ENCODE data around the gene VGLL4.
"Not testable (repeated sequence)": the region's sequence is repeated elsewhere in the genome, so short reads cannot be mapped to it uniquely, and the experiment has no call there.

Gene VGLL4

DNA sequence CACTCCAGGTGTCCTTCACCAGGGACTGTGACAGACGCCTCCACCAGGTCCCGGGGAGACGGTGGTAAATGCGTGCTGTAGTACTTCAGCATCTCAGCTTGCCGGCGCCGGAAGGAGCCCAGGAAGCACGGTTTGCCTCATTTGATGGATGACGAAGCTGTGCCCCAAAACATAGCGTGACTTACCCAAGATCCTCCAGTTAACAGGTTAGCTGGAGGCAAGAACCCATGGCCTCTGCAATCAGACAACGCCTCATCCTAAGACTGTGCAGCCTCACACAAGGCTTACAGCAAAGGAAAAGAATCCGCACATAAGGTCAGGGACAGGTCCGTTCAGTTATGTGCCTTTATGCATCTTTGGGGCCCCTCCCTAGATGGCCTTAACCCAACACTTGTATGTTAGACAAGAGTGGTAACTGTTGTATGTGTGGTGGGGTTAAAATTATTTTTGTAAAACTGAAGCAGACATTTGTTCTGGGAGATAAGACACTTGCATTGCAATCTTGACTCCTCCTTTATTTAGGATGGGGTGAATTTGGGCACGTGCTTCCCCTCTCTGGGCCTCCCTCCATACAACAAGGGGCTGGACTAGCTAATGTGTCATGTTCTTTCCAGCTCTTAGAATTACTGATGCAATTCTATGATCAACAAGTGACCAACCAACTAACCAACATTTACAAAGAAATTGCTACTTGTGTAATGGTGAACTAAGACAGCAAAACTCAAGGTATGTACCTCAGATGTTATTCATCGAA lies 39.4 kb downstream of the VGLL4 start:
- DNase-seq, result no peak

- DNase-seq, result no peak
These were observed 40.1 kb downstream of the VGLL4 start for GRCh38 chr3:11603628-11604027.

- no peak for DNase-seq
These were observed 40.7 kb downstream of the VGLL4 start for GRCh38 chr3:11602886-11603527.

DNA sequence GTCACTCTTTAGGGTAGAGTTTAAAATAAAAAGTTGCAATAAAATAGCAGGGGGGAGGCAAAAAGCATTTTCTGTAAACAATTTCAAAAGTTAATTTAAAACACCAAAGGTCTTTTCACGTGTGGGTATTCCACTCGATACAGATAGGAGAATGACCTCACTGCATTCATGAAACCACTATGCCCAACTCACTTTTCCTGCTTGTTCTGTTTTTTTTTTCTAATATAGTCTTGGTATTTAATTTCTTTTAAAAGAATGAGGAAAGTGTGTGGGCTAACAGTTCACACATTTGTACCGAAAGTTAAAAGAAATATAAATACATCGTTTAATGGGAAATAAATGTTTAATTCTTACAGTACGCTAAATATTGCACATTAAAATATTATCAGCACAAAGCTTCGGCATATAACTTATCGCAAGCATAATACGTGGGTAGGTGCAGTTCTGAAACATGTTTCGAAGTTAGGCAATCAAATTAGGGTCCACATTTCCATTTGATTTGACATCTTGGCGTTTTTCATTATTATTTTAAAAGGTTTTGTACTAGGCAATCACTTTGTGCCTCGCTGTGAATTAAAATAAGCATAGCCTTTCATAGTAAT lies 41.4 kb downstream of the VGLL4 start:
- DNase-seq, result no peak

GRCh38 chr3:11601446-11602238 lies 42.1 kb downstream of the VGLL4 start:
- no peak for DNase-seq

DNA sequence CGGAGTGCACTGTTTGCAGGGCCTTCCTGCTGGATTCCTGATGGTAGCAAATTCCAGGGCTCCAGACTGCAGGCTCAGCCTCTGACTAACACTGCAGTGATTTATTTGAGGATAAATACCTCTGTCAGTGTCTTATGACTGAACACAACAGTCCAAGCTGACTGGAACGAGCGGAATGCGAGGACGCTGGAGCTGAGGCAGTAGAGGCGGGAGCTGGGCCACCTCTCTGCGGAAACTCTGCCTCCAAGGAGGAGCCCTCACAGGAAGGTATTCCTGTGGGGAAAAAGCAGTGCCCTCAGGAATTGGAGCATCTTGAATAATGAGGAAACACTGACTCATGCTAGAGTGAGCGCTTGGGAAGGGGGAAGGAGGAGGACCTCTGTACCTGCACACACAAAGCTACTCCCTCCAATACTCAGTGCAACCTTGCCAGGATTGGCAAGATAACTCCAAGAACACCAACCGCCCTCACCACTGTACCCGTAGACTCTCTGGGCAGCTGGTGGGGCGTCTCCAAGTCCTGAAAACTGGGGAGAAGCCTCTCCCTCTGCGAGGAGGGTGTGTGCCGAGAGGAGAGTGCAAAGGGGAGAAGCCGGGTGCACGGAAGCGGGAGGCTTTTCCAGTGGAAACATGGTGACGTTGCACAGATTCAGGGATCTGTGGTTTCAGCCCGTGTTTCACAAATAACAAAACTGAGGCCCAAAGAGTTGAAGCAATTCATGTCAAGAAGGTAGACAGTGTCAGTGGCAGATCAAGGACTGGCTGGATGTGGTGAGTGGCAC lies 43.0 kb downstream of the VGLL4 start:
- DNase-seq, result no peak

GRCh38 chr3:11596387-11596786 lies 47.3 kb downstream of the VGLL4 start:
- no peak for DNase-seq

DNA sequence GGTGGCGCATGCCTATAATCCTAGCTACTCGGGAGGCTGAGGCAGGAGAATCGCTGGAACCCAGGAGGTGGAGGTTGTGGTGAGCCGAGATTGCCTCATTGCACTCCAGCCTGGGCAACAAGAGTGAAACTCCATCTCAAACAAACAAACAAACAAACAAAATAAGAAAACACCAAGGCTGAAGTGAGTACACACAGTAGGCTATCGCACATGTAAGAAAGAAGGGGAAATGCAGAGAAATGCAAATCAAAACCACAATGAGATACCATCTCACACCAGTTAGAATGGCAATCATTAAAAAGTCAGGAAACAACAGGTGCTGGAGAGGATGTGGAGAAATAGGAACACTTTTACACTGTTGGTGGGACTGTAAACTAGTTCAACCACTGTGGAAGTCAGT lies 48.7 kb downstream of the VGLL4 start:
- not testable (repeated sequence) for DNase-seq

DNA sequence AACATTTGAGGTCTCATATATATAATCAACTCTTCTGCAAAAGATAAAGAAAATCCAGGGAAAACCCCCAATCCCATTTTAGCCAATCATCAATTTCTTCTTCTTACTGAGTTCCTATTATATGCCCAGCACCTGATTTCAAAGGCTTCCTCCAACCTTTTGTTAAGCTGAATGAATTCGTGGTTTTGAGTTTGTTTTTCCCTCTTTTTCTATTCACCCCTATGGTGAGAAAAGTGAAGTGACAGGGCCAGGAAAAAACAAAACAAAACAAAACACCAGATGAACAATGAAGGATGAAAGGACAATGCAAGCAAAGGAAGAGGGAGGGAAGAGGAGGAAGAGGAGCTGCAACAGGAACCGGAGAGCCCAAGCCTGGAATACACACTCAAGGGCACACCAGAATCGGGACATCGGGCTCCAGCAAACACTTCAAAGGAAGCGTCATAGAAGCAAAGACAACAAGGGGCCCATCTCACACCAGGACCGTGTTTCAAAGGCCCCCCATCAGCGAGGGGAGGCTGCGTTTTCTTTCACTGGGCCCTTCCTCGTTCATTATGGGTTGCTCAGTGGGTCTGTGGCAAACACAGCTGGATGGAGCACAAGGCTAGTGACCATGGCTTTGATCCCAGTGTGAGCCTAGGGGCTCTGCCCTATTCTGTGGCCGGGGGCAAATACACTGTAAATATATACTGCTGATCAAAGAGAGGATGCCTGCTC lies 50.2 kb downstream of the VGLL4 start:
- no peak for DNase-seq

GRCh38 chr3:11592445-11593298 lies 51.0 kb downstream of the VGLL4 start:
- no peak for DNase-seq

DNA sequence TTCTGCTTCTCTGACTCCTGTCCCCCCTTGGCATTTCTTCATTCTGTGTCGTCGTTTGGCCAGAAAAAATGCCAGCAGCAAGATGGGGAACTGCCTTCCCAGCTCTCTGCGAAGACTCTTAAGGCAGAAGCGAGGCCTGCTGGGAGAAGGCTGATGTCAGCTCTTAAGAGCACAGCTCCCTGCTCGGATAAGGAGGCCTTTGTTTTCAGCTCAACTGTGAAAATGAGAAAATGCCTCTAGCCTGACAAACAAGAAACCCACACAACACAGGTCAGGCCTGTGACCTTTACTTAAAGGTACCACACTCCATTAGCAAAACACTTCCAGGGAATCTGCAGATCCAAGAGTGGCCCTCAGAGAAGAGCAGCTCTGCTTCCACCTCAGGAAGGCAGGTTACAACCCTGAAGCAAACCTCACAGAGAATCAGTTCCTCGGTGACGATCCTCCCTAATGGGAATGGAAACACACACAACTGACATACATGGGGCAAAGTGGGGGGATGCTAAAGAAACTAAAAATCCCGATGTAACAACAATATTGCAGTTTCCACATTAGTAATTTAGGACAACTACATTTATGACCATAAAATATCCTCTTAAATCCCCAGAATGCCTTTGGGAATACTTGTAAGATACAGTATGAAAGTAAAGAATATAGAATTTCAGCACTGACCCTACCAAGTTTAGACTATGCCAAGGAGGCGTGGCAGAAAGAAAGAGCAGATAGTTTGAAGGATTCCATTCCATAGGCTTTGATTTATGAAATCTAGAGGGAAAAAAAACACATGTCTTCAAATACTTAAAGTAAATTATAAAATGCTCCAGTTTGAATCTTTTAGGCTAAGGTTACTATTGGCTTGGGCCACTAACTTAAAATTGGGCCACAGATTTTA lies 52.1 kb downstream of the VGLL4 start:
- DNase-seq, result no peak

- DNase-seq, result no peak
These were observed 52.7 kb downstream of the VGLL4 start for GRCh38 chr3:11591002-11591355.

GRCh38 chr3:11589706-11590105 lies 54.0 kb downstream of the VGLL4 start:
- no peak for DNase-seq

DNA sequence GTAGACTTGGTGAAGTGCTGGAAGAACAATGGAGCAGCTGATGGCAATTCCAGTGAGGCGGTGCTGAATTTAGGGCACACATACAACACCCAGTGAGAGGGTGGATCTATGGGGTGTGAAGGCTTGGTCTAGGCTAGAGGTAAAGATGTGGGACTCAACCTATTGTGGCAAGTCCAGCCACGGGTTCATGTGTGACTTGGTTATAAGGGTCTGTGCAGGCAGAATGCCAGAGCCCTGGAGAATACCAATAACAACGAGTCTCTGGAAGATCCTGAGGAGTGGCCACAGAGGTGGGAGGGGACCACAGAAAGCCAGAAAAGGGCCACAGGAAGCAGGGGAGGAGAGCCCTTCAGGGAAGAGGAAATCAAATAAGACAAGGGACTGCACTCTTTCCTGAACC lies 55.0 kb downstream of the VGLL4 start:
- no peak for DNase-seq

GRCh38 chr3:11588338-11588737 lies 55.4 kb downstream of the VGLL4 start:
- no peak for DNase-seq

- DNase-seq, result no peak
These were observed 55.9 kb downstream of the VGLL4 start for GRCh38 chr3:11587766-11588165.

DNA sequence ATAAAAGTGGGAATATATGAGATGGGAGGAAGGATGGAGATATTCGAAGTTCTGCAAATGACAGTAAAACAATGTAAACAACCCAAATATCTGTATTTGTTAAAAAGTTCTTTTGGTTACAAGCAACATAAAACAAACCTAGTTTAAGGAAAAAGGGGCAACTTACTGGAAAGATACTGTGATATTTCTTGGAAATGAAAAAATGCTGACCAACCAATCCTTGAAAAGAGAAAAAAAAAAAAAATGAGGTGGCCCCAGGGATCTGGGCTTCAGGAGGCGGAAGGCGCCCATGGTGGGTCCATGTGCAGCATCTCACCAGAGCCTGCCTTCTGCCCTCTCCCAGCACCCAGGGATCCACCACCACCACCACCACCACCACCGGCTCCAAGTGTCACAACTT lies 59.1 kb downstream of the VGLL4 start:
- DNase-seq, result no peak

- DNase-seq, result no peak
These were observed 60.1 kb downstream of the VGLL4 start for GRCh38 chr3:11583638-11584046.

DNA sequence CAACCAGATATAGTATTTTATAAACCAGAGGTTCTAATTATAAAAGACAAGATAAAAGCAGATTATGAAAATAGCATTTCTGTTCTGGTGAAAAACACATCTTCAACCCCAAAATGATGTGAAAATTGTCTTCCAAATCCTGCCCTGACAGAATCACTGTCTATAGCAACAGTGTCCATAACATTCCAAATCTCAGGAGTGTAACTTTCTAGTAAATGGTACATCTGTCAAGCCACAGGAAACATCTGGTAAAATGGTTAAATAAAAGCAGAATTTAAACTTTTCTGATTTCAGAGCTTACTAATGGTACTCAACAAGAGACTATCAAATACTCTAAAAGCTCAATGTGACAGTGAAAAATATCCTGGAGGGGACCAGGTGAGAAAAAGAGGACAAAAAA lies 60.5 kb downstream of the VGLL4 start:
- DNase-seq, result no peak

Data from cortex of kidney (tissue), 1 donor.